Fibroblast of mammary gland (primary cell): ENCODE measurements around the gene CALB2.

ENCODE experiments used
- DNase-seq: peaks from one replicate; pipeline ENCODE4 v3.0.0-alpha.2; 2010; ENCODE audit warnings: low read depth
- H3K4me3 ChIP-seq: 2 replicates; pipeline ENCODE4 v1.5.1; 2011; ENCODE audit warnings: low read depth, mild to moderate bottlenecking, low read length, moderate library complexity; ENCODE audit not compliant: control insufficient read depth
- CTCF ChIP-seq: conservative IDR thresholded peaks from 2 replicates; pipeline ENCODE4 v1.5.1; 2011; ENCODE audit warnings: low read depth, low read length, inconsistent platforms; ENCODE audit not compliant: control insufficient read depth, insufficient read depth

The CALB2 gene

DNA sequence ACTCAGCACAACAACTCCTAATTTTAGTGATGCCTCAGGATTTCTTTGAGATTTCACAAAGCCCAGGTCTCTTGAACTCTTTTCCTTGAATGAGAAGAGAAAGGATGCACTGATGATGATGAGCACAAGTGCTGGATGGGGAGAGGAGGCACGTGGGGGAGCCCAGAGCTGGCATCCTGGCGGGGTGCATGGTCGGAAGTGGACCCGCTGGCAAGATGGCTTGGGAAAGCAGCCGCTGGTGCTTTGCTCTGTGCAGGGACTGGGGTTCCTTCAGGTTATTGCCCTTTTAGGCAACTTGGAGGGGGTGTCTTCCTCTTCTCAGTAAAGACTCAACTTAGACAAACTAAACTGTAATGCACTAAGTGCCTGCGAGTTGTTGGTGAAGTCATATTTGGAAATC lies 22.3 kb downstream of the CALB2 start:
- H3K4me3 ChIP-seq: no peak overlapping the region
- no peak for DNase-seq
- TF ChIP-seq CTCF: no peak

DNA sequence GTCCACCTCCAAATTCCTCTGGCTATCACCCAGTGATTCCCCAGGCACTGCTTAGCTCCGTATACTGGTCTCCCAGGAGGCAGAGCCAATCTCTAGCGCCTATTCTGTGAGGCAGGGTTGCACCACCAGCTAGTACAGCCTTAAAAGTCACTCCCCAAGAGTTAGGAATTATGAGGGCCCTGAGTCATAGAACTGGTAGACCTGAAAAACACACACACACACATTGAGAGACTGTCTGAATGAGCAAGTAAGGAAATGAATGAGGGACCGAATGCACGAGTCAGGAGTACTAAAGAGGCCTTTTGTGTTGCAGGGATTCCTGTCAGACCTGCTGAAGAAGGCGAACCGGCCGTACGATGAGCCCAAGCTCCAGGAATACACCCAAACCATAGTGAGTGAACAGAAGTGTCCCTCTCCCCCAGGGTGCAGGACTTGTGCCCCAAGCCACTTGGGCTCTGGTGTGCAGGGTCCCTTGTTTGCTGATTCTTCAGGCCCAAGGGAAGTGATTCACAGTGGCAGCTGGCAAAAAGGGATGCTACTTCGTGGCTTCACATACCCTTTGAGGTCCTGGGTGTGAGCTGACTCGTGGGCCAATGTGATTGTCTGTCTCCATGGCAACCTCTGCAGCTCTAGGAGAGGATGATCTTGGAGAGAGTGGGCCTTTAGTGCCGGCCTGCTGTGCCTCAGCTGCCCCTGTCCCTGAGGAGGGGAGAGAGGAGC lies 24.7 kb downstream of the CALB2 start:
- TF ChIP-seq CTCF: no peak
- H3K4me3 ChIP-seq: no peak overlapping the region
- peak; percentile 12 for DNase-seq

- TF ChIP-seq CTCF: no peak
- DNase-seq: no peak
- no peak overlapping the region for H3K4me3 ChIP-seq
Observed at GRCh38 chr16:71384073-71384724, 25.7 kb downstream of the CALB2 start.

GRCh38 chr16:71387045-71387871 lies 28.7 kb downstream of the CALB2 start:
- TF ChIP-seq CTCF: no peak
- no peak overlapping the region for H3K4me3 ChIP-seq
- no peak for DNase-seq

- DNase-seq: no peak
- TF ChIP-seq CTCF: no peak
- no peak overlapping the region for H3K4me3 ChIP-seq
Observed at GRCh38 chr16:71389330-71389729, 30.8 kb downstream of the CALB2 start.

DNA sequence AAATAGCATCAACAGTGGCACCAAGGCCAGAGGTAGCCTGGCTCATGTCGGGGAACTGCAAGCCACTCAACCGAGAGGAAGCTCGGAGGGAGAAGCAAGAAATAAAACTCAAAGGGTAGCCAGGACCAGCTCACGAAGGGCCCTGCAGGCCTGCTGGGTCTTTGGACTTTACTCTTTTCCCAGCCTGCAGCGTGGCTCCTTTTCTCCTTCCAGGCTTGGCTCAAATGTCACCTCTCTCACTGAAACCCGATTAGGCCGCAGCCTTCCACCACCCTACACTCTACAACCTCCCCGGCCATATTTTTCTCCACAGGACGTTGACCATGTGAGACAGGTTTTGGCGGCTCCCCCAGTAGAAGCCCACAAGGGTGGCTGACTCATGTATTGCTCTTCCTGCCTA lies 38.1 kb downstream of the CALB2 start:
- no peak for DNase-seq
- TF ChIP-seq CTCF: no peak
- no peak overlapping the region for H3K4me3 ChIP-seq
